HG02642 (cell line): ENCODE data around the gene SGIP1.
A peak's percentile ranks its signal among the peaks of the same experiment; 100 is the strongest.
"Not testable (repeated sequence)": the region's sequence is repeated elsewhere in the genome, so short reads cannot be mapped to it uniquely, and the experiment has no call there.

ENCODE experiments used
- ATAC-seq: cut with Tn5 transposase; IDR thresholded peaks from one replicate; pipeline ENCODE4 v1.9.1; 2021; ENCODE audit warnings: mild to moderate bottlenecking; ENCODE audit not compliant: unreplicated experiment, poor library complexity

SGIP1 gene

GRCh38 chr1:66712839-66713238 is 178.9 kb downstream of the SGIP1 start:
- no peak for ATAC-seq

- no peak for ATAC-seq
These were observed 190.0 kb downstream of the SGIP1 start for GRCh38 chr1:66723985-66724384.

GRCh38 chr1:66725885-66726665 is 192.1 kb downstream of the SGIP1 start:
- peak; percentile 87 for ATAC-seq

- no peak for ATAC-seq
These were observed 194.1 kb downstream of the SGIP1 start for GRCh38 chr1:66728021-66728420.

GRCh38 chr1:66728716-66729115 is 194.8 kb downstream of the SGIP1 start:
- not testable (repeated sequence) for ATAC-seq

GRCh38 chr1:66729119-66729518 is 195.2 kb downstream of the SGIP1 start:
- no peak for ATAC-seq

GRCh38 chr1:66729523-66729922 is 195.6 kb downstream of the SGIP1 start:
- ATAC-seq = no peak

GRCh38 chr1:66730462-66730861 is 196.5 kb downstream of the SGIP1 start:
- no peak for ATAC-seq

- ATAC-seq = peak; percentile 44
These were observed 197.4 kb downstream of the SGIP1 start for GRCh38 chr1:66731170-66731865.

GRCh38 chr1:66732407-66733166 is 198.6 kb downstream of the SGIP1 start:
- no peak for ATAC-seq

- ATAC-seq = no peak
These were observed 199.5 kb downstream of the SGIP1 start for GRCh38 chr1:66733348-66734017.

- not testable (repeated sequence) for ATAC-seq
These were observed 200.6 kb downstream of the SGIP1 start for GRCh38 chr1:66734531-66734930.

GRCh38 chr1:66737836-66738235 is 203.9 kb downstream of the SGIP1 start:
- no peak for ATAC-seq

- ATAC-seq = peak; percentile 69
These were observed 205.6 kb downstream of the SGIP1 start for GRCh38 chr1:66739401-66740157.

GRCh38 chr1:66745451-66745850 is 211.5 kb downstream of the SGIP1 start:
- ATAC-seq = no peak

GRCh38 chr1:66747501-66747900 is 213.5 kb downstream of the SGIP1 start:
- no peak for ATAC-seq

GRCh38 chr1:66750577-66750976 is 216.6 kb downstream of the SGIP1 start:
- no peak for ATAC-seq

GRCh38 chr1:66751160-66751559 is 217.2 kb downstream of the SGIP1 start:
- ATAC-seq = no peak

GRCh38 chr1:66752000-66752592 is 218.1 kb downstream of the SGIP1 start, which contains the start of gene DYNLT5:
TSS of gene DYNLT5 (plus strand) at chr1:66752459. CDS start at chr1:66754659, 2,200 bp downstream.
- ATAC-seq = peak; percentile 54
